ENCODE measurements around the gene GABBR2. TPM values are rescaled to one million over a fixed set of nuclear protein-coding genes. Genes with fewer than 3 reads are reported as not detected.

The GABBR2 gene
- total and polyA plus RNA-seq, 9 of the 15 experiments (the other 6 are each of a cell fraction or from before 2014, with no cell fraction given), result 0.15 to 1.9 (median 0.32) TPM

DNA sequence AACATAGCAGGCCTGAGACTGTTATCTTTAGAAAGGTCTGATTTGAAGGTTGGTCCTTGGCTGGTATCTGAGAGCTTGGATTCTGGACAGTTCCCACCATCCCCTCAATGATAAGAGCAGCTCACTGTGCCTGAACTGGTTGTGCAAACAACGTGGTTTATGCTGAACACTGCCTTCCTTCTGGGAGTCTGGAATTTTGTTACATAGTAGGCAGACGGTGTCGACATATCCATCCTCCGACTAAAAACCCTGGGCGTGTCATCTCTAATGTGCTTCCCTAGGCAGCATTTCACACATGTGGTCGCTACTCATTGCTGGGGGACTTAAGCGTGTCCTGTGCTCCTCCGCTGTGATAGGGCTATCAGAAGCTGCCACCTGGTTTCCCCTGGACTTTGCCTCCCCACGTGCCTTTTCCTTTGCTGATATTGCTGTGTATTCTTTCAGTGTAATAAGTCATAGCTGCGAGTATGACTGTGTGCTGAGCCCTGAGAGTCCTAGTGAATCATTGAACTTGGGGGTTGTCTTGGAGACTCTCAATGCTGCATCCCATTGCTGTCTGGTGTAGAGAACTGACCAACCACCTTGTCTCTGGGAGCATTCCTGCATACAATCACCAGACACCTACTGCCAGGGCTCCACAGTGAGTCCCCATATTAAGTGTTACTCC, 334.2 kb downstream of the GABBR2 start (continued):
- TF ChIP-seq MAZ (CRISPR knock-in tag; conservative IDR thresholded peaks at IDR 0.05 in 1 of 2, IDR thresholded peaks at IDR 0.05 in 1 of 2) (peak in 1 of 2 experiments; percentile 73; a peak in 3 of 4 replicates), NFE2 (IDR thresholded peaks at IDR 0.05; ENCODE audit: low read depth) (peak; percentile 9; the same call in 1 of the 2 replicates), MXI1 (IDR thresholded peaks at IDR 0.05; ENCODE audit: low read depth, low read length) (peak; percentile 87), NCOA1 (IDR thresholded peaks at IDR 0.05; ENCODE audit: low read depth) (peak; percentile 59; the same call in 1 of the 2 replicates), CCNT2 (IDR thresholded peaks at IDR 0.05; ENCODE audit: borderline replicate concordance, extremely low read depth, insufficient read length, low read depth, low read length) (peak; percentile 75), NR2C1 (IDR thresholded peaks at IDR 0.05) (no peak), NR2C1 (tag; IDR thresholded peaks at IDR 0.05) (0 out of 2 replicates have a peak, but pooled peaks have one; percentile 28), NFATC3 (IDR thresholded peaks at IDR 0.05) (0 out of 2 replicates have a peak, but pooled peaks have one; percentile 34), ZNF197 (CRISPR knock-in tag; IDR thresholded peaks at IDR 0.05; ENCODE audit: low read depth) (no peak), ZNF780A (CRISPR knock-in tag; IDR thresholded peaks at IDR 0.05) (no peak), HDAC8 (tag; IDR thresholded peaks at IDR 0.05) (no peak), EP400 (IDR thresholded peaks at IDR 0.05) (peak; percentile 82), PPARD (CRISPR knock-in tag; IDR thresholded peaks at IDR 0.05) (no peak), ZFP36 (IDR thresholded peaks at IDR 0.05; ENCODE audit: low read depth, low read length, partially characterized antibody) (no peak), TCF7L2 (IDR thresholded peaks at IDR 0.05; ENCODE audit: low read depth, low read length) (no peak), MAFF (IDR thresholded peaks at IDR 0.05; ENCODE audit: low read length) (0 out of 2 replicates have a peak, but pooled peaks have one; percentile 30), TBL1XR1 (IDR thresholded peaks at IDR 0.05; ENCODE audit: low read length in 2 of 2) (peak; percentile 83 to 92; a peak in 3 of 4 replicates), ZNF12 (CRISPR knock-in tag; IDR thresholded peaks at IDR 0.05) (no peak), STAT5A (IDR thresholded peaks at IDR 0.05; ENCODE audit: borderline replicate concordance, low read length) (peak; percentile 84), POU5F1 (IDR thresholded peaks at IDR 0.05; ENCODE audit: borderline replicate concordance, low read depth, low read length, partially characterized antibody) (no peak)
- TF ChIP-seq, protein P1, sequence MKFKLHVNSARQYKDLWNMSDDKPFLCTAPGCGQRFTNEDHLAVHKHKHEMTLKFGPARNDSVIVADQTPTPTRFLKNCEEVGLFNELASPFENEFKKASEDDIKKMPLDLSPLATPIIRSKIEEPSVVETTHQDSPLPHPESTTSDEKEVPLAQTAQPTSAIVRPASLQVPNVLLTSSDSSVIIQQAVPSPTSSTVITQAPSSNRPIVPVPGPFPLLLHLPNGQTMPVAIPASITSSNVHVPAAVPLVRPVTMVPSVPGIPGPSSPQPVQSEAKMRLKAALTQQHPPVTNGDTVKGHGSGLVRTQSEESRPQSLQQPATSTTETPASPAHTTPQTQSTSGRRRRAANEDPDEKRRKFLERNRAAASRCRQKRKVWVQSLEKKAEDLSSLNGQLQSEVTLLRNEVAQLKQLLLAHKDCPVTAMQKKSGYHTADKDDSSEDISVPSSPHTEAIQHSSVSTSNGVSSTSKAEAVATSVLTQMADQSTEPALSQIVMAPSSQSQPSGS (CRISPR knock-in tag; IDR thresholded peaks at IDR 0.05), result no peak
- TF ChIP-seq, protein P2, sequence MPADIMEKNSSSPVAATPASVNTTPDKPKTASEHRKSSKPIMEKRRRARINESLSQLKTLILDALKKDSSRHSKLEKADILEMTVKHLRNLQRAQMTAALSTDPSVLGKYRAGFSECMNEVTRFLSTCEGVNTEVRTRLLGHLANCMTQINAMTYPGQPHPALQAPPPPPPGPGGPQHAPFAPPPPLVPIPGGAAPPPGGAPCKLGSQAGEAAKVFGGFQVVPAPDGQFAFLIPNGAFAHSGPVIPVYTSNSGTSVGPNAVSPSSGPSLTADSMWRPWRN (IDR thresholded peaks at IDR 0.05; ENCODE audit: low read depth), result peak; percentile 68; the same call in 1 of the 2 replicates
- TF ChIP-seq, protein P3, sequence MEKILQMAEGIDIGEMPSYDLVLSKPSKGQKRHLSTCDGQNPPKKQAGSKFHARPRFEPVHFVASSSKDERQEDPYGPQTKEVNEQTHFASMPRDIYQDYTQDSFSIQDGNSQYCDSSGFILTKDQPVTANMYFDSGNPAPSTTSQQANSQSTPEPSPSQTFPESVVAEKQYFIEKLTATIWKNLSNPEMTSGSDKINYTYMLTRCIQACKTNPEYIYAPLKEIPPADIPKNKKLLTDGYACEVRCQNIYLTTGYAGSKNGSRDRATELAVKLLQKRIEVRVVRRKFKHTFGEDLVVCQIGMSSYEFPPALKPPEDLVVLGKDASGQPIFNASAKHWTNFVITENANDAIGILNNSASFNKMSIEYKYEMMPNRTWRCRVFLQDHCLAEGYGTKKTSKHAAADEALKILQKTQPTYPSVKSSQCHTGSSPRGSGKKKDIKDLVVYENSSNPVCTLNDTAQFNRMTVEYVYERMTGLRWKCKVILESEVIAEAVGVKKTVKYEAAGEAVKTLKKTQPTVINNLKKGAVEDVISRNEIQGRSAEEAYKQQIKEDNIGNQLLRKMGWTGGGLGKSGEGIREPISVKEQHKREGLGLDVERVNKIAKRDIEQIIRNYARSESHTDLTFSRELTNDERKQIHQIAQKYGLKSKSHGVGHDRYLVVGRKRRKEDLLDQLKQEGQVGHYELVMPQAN (IDR thresholded peaks at IDR 0.05; ENCODE audit: borderline replicate concordance), result peak; percentile 53; the same call in 1 of the 2 replicates
- TF ChIP-seq, protein P4, sequence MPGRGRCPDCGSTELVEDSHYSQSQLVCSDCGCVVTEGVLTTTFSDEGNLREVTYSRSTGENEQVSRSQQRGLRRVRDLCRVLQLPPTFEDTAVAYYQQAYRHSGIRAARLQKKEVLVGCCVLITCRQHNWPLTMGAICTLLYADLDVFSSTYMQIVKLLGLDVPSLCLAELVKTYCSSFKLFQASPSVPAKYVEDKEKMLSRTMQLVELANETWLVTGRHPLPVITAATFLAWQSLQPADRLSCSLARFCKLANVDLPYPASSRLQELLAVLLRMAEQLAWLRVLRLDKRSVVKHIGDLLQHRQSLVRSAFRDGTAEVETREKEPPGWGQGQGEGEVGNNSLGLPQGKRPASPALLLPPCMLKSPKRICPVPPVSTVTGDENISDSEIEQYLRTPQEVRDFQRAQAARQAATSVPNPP (IDR thresholded peaks at IDR 0.05; ENCODE audit: borderline replicate concordance, insufficient read depth, insufficient read length), result no peak

Measured in K562 (cell line).